ENCODE results near the gene VAC14. TPM values are rescaled to one million over a fixed set of nuclear protein-coding genes. Genes with fewer than 3 reads are reported as not detected.

Gene VAC14
- total RNA-seq, 2 experiments from 2014 or later, result 23.0 to 23.6 TPM

GRCh38 chr16:70706948-70707465 lies 94.0 kb downstream of the VAC14 start:
- Mint-ChIP-seq H3K27me3 (no peaks in the 10 kb centered on the region), H3K4me3 (no peak overlapping the region), H3K36me3 (ENCODE audit: low read depth) (peaks cover 16% of the 10 kb centered on the region), H3K4me1 (ENCODE audit: low read depth) (peaks cover 4% of the 10 kb centered on the region), H3K27ac (no peak overlapping the region), H3K9me3 (no peaks in the 10 kb centered on the region)
- intact Hi-C loops (cut with DNase I, micrococcal nuclease), result no loop called here
- ATAC-seq (ENCODE audit: poor library complexity) (no peak), DNase-seq (no peak)
- no peaks in the 10 kb centered on the region for H3K4me1 ChIP-seq (ENCODE audit: insufficient read depth, low read length)
- no peak overlapping the region for H3K4me3 ChIP-seq (ENCODE audit: low read length)
- no peak for TF ChIP-seq CTCF (IDR thresholded peaks at IDR 0.05)
- no peaks in the 10 kb centered on the region for H3K27me3 ChIP-seq (ENCODE audit: control insufficient read depth in 1 of 2, insufficient read depth in 2 of 2, low read length in 2 of 2)
- POLR2A ChIA-PET, result no interaction called here
- CTCF ChIA-PET, result no interaction called here
- H3K9me3 ChIP-seq (ENCODE audit: control insufficient read depth in 1 of 2, insufficient read depth in 1 of 2, low read length in 2 of 2), result no peaks in the 10 kb centered on the region
- H3K36me3 ChIP-seq (ENCODE audit: insufficient read depth, low read length), result peaks cover 12% of the 10 kb centered on the region
- no peak overlapping the region for H3K27ac ChIP-seq (ENCODE audit: low read depth in 1 of 2, low read length in 2 of 2)

- intact Hi-C loops (cut with DNase I, micrococcal nuclease), result no loop called here
- no peaks in the 10 kb centered on the region for H3K27me3 Mint-ChIP-seq
- ATAC-seq (ENCODE audit: poor library complexity) (no peak), DNase-seq (no peak)
- POLR2A ChIA-PET, result no interaction called here
- Histone ChIP-seq H3K9me3 (ENCODE audit: control insufficient read depth in 1 of 2, insufficient read depth in 1 of 2, low read length in 2 of 2) (no peaks in the 10 kb centered on the region), H3K27me3 (ENCODE audit: control insufficient read depth in 1 of 2, insufficient read depth in 2 of 2, low read length in 2 of 2) (no peaks in the 10 kb centered on the region), H3K36me3 (ENCODE audit: insufficient read depth, low read length) (no peaks in the 10 kb centered on the region), H3K27ac (ENCODE audit: low read depth in 1 of 2, low read length in 2 of 2) (no peak overlapping the region), H3K4me3 (ENCODE audit: low read length) (no peak overlapping the region), H3K4me1 (ENCODE audit: insufficient read depth, low read length) (no peaks in the 10 kb centered on the region)
- no peak overlapping the region for H3K4me3 Mint-ChIP-seq
- peaks cover 9% of the 10 kb centered on the region for H3K36me3 Mint-ChIP-seq (ENCODE audit: low read depth)
- CTCF ChIA-PET, result no interaction called here
- H3K9me3 Mint-ChIP-seq, result no peaks in the 10 kb centered on the region
- H3K4me1 Mint-ChIP-seq (ENCODE audit: low read depth), result no peaks in the 10 kb centered on the region
- no peak overlapping the region for H3K27ac Mint-ChIP-seq
- no peak for TF ChIP-seq CTCF (IDR thresholded peaks at IDR 0.05)
These were observed 95.9 kb downstream of the VAC14 start for GRCh38 chr16:70705056-70705455.

GRCh38 chr16:70704586-70704985 lies 96.4 kb downstream of the VAC14 start:
- Mint-ChIP-seq H3K27ac (no peak overlapping the region), H3K4me1 (ENCODE audit: low read depth) (no peaks in the 10 kb centered on the region), H3K36me3 (ENCODE audit: low read depth) (peaks cover 9% of the 10 kb centered on the region), H3K9me3 (no peaks in the 10 kb centered on the region), H3K4me3 (no peak overlapping the region), H3K27me3 (no peaks in the 10 kb centered on the region)
- Histone ChIP-seq H3K36me3 (ENCODE audit: insufficient read depth, low read length) (no peaks in the 10 kb centered on the region), H3K27me3 (ENCODE audit: control insufficient read depth in 1 of 2, insufficient read depth in 2 of 2, low read length in 2 of 2) (no peaks in the 10 kb centered on the region), H3K4me1 (ENCODE audit: insufficient read depth, low read length) (no peaks in the 10 kb centered on the region), H3K27ac (ENCODE audit: low read depth in 1 of 2, low read length in 2 of 2) (no peak overlapping the region), H3K9me3 (ENCODE audit: control insufficient read depth in 1 of 2, insufficient read depth in 1 of 2, low read length in 2 of 2) (no peaks in the 10 kb centered on the region), H3K4me3 (ENCODE audit: low read length) (no peak overlapping the region)
- ATAC-seq (ENCODE audit: poor library complexity) (no peak), DNase-seq (no peak)
- ChIA-PET CTCF (no interaction called here), POLR2A (no interaction called here)
- TF ChIP-seq CTCF (IDR thresholded peaks at IDR 0.05), result no peak
- intact Hi-C loops (cut with DNase I, micrococcal nuclease), result no loop called here

All from CD4-positive, alpha-beta T cell (primary cell).